NT2/D1 (cell line): ENCODE measurements around the gene TBX5.

ENCODE experiments used
- DNase-seq: peaks from one replicate; pipeline ENCODE4 v3.0.0-alpha.2; 2011; ENCODE audit warnings: low read depth, low spot score
- H3K27me3 ChIP-seq: 2 replicates; pipeline ENCODE4 v1.6.0; 2011; ENCODE audit warnings: mild to moderate bottlenecking; ENCODE audit not compliant: insufficient read length, insufficient read depth
- H3K36me3 ChIP-seq: 2 replicates; pipeline ENCODE4 v1.6.1; 2011; ENCODE audit warnings: mild to moderate bottlenecking, low read length, mixed read lengths; ENCODE audit not compliant: insufficient read depth, insufficient read length
- H3K4me1 ChIP-seq: 2 replicates; pipeline ENCODE4 v1.5.1; 2011; ENCODE audit not compliant: insufficient read depth, insufficient read length
- H3K4me3 ChIP-seq: 2 replicates; pipeline ENCODE4 v1.5.1; 2011; ENCODE audit warnings: low read depth; ENCODE audit not compliant: insufficient read length
- H3K9ac ChIP-seq: 2 replicates; pipeline ENCODE4 v1.6.0; 2011; ENCODE audit warnings: low read depth; ENCODE audit not compliant: insufficient read length
- H3K9me3 ChIP-seq: 2 replicates; pipeline ENCODE4 v1.5.1; 2011; ENCODE audit warnings: mild to moderate bottlenecking, low read length; ENCODE audit not compliant: insufficient read depth
- SUZ12 ChIP-seq: IDR thresholded peaks from 2 replicates; pipeline ENCODE4 v1.6.1; 2011; ENCODE audit not compliant: insufficient read length, insufficient read depth; ENCODE audit errors: extremely low read depth
- YY1 ChIP-seq: IDR thresholded peaks from 2 replicates; pipeline ENCODE4 v1.6.1; 2011; ENCODE audit not compliant: insufficient read length, insufficient read depth
- ZNF274 ChIP-seq: IDR thresholded peaks from 2 replicates; pipeline ENCODE4 v1.6.1; 2011; ENCODE audit warnings: mild to moderate bottlenecking, low read depth, low read length

TBX5 gene

GRCh38 chr12:114445401-114446323 is 39.7 kb upstream of the TBX5 start:
- peak; percentile 85 for TF ChIP-seq SUZ12
- no peak for TF ChIP-seq YY1
- Histone ChIP-seq H3K36me3 (no peaks in the 10 kb centered on the region), H3K4me1 (peaks cover 13% of the 10 kb centered on the region), H3K27me3 (peaks cover 98% of the 10 kb centered on the region), H3K4me3 (no peak overlapping the region), H3K9ac (no peak overlapping the region), H3K9me3 (no peaks in the 10 kb centered on the region)
- no peak for DNase-seq

DNA sequence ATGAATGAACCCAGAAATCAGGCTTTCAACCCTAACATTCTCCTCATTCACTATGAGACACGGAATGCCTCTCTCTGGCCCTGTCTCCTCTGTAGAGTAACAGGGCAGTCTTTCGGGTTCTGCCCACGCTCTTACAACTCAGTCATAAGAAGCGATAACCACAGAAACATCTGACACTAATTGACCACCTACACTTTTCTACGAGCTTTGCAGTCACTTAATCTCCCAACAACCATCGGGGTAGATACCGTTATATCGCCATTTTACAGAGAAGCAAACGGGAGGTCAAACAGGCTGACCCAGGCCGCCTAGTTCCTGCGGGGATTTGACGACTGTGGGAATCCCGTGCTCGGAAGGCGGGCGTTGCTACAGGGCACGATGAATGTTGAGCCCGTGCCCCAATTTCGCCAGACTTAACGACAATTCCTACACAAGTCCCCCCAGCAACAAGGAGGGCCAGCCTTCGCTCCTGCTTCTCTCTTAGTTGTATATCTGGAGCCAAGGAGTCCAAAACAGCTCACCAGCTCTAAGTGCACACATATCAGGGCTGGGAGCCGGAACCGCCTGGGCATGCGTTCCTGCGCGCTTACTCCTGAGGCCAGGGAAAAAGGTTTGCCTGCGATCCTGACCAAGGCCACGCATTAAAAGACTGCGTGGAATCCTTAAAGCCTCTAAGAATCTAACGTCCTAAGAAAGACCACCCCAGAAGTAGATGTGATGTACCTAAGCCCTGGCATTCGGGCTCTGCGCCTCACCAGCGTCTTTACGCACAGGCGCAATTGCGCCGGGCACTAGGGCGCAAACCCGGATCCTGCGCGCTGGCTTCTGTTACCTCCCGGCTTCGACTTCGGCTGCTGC is 38.7 kb upstream of the TBX5 start:
- no peak for TF ChIP-seq YY1
- TF ChIP-seq ZNF274 = no peak
- peak; percentile 20 for TF ChIP-seq SUZ12
- H3K27me3 ChIP-seq = peaks cover 99% of the 10 kb centered on the region
- no peaks in the 10 kb centered on the region for H3K9me3 ChIP-seq
- peak overlapping the region; percentile 3 for H3K4me3 ChIP-seq
- no peak overlapping the region for H3K9ac ChIP-seq
- H3K36me3 ChIP-seq = no peaks in the 10 kb centered on the region
- no peak for DNase-seq
- H3K4me1 ChIP-seq = peaks cover 10% of the 10 kb centered on the region

DNA sequence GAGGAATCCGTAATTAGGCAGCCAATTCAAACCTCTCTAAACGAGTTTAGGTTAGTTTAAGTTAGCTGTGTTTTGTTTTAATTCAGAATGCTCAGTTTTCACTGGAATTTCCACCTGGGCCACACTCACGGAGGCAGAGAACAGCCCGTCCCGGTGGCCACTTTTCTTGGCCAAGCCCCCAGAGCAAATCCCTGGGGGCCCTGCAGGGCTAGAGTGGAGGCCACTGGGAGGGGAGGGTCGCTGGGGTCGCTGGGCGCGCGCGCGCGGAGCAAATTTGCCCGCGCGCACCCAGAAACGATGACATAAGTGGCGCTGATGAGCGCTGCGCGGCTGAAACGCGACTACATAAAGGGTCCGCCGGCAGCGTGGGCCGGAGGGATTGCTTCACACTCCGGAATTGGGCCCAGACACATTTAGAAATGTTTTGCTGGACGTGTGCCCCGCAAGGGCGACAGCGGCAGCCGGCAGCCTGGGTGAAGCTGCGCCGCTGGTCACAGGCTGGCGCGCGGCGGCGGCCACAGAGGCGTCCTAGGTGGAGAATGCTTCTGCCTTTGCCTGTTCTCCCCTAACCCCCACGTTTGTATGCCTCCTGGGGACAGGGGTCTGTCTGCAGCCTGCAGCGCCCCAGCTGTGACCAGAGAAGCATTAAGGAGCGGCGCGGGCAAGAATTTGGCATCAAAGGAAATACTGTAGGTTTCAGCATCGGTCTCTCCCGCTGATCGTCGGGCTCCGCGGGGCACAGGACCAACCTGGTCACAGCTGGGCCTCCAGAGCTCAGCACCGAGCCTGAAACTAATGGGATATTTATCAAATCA is 37.9 kb upstream of the TBX5 start:
- no peaks in the 10 kb centered on the region for H3K9me3 ChIP-seq
- no peak overlapping the region for H3K9ac ChIP-seq
- H3K27me3 ChIP-seq = peaks cover 99% of the 10 kb centered on the region
- H3K4me1 ChIP-seq = peaks cover 10% of the 10 kb centered on the region
- no peak overlapping the region for H3K4me3 ChIP-seq
- no peak for DNase-seq
- no peaks in the 10 kb centered on the region for H3K36me3 ChIP-seq
- TF ChIP-seq ZNF274 (no peak), SUZ12 (peak; percentile 100)

- H3K36me3 ChIP-seq = no peaks in the 10 kb centered on the region
- no peak for DNase-seq
- no peaks in the 10 kb centered on the region for H3K9me3 ChIP-seq
- H3K27me3 ChIP-seq = peaks cover 100% of the 10 kb centered on the region
- no peak overlapping the region for H3K4me3 ChIP-seq
- TF ChIP-seq YY1 (no peak), SUZ12 (no peak), ZNF274 (no peak)
- H3K9ac ChIP-seq = no peak overlapping the region
- peaks cover 8% of the 10 kb centered on the region for H3K4me1 ChIP-seq
Observed at GRCh38 chr12:114442578-114442977, 36.6 kb upstream of the TBX5 start.

DNA sequence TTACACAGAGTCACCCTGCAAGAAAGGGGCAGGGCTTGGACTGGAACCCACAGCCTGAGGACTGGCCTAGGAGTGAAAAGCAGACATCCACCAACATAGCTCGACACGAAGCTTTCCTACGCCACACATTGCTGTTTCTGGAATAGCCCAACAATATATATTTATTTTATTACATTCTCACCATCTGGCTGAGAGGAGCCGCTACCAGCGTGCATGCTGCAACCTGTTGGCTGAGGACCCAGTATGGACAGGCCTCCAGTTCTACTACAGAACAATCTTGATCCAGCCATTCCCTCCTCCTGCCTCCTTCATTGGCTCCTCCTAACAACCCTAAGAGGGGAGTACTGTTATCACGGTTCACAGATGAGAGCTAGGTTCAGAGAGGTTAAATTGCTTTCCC is 35.6 kb upstream of the TBX5 start:
- Histone ChIP-seq H3K4me1 (peaks cover 6% of the 10 kb centered on the region), H3K9me3 (peaks cover 4% of the 10 kb centered on the region; the same call in 1 of the 2 replicates), H3K9ac (no peak overlapping the region), H3K36me3 (no peaks in the 10 kb centered on the region), H3K27me3 (peaks cover 100% of the 10 kb centered on the region), H3K4me3 (no peak overlapping the region)
- TF ChIP-seq YY1 = no peak
- no peak for TF ChIP-seq SUZ12
- TF ChIP-seq ZNF274 = no peak
- DNase-seq = no peak

GRCh38 chr12:114441039-114441383 is 35.1 kb upstream of the TBX5 start:
- TF ChIP-seq YY1 (no peak), SUZ12 (peak; percentile 21), ZNF274 (no peak)
- Histone ChIP-seq H3K27me3 (peaks cover 100% of the 10 kb centered on the region), H3K9me3 (peaks cover 9% of the 10 kb centered on the region; the same call in 1 of the 2 replicates), H3K9ac (no peak overlapping the region), H3K4me3 (peak overlapping the region; percentile 6), H3K36me3 (no peaks in the 10 kb centered on the region), H3K4me1 (peaks cover 6% of the 10 kb centered on the region)
- no peak for DNase-seq
